SK-N-SH treated with all-trans-retinoic acid at 6 μM for 48 hours (cell line): ENCODE measurements around the gene DNMBP.

Source experiments
- ESRRG ChIP-seq: fragments of 250-450 bp; sonication (Bioruptor Pico); IDR thresholded peaks from 2 replicates; pipeline ENCODE4 v1.6.1; 2021; ENCODE audit warnings: mild to moderate bottlenecking
- ISL1 ChIP-seq: fragments of 250-450 bp; sonication (Bioruptor Pico); IDR thresholded peaks from 2 replicates; pipeline ENCODE4 v2.1.2; 2022; ENCODE audit warnings: mild to moderate bottlenecking, moderate library complexity
- PPARA ChIP-seq: fragments of 250-450 bp; sonication (Bioruptor Pico); IDR thresholded peaks from 2 replicates; pipeline ENCODE4 v1.5.0; 2020; ENCODE audit warnings: mild to moderate bottlenecking, borderline replicate concordance
- RARB ChIP-seq: fragments of 250-450 bp; sonication (Bioruptor Pico); IDR thresholded peaks from 2 replicates; pipeline ENCODE4 v1.8.0; 2021; ENCODE audit warnings: mild to moderate bottlenecking, moderate library complexity
- TCF4 ChIP-seq: fragments of 250-450 bp; sonication (Bioruptor Pico); IDR thresholded peaks from 2 replicates; pipeline ENCODE4 v1.8.0; 2021; ENCODE audit warnings: mild to moderate bottlenecking, moderate library complexity, borderline replicate concordance
- ZFP3 ChIP-seq: fragments of 250-450 bp; sonication (Bioruptor Pico); IDR thresholded peaks from 2 replicates; pipeline ENCODE4 v1.5.0; 2020; ENCODE audit warnings: mild to moderate bottlenecking, moderate library complexity
- ZNF8 ChIP-seq: fragments of 450-650 bp; formaldehyde crosslinking; IDR thresholded peaks from 2 replicates; pipeline ENCODE4 v1.5.0; 2020; ENCODE audit warnings: mild to moderate bottlenecking, moderate library complexity
- TF ChIP-seq, protein P1 (sequence below): fragments of 250-450 bp; sonication (Bioruptor Pico); IDR thresholded peaks from 2 replicates; pipeline ENCODE4 v1.5.1; 2021; ENCODE audit warnings: mild to moderate bottlenecking, moderate library complexity

- TF ChIP-seq, protein P1, sequence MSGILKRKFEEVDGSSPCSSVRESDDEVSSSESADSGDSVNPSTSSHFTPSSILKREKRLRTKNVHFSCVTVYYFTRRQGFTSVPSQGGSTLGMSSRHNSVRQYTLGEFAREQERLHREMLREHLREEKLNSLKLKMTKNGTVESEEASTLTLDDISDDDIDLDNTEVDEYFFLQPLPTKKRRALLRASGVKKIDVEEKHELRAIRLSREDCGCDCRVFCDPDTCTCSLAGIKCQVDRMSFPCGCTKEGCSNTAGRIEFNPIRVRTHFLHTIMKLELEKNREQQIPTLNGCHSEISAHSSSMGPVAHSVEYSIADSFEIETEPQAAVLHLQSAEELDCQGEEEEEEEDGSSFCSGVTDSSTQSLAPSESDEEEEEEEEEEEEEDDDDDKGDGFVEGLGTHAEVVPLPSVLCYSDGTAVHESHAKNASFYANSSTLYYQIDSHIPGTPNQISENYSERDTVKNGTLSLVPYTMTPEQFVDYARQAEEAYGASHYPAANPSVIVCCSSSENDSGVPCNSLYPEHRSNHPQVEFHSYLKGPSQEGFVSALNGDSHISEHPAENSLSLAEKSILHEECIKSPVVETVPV, result no peak
- TF ChIP-seq ZNF8 (no peak), ESRRG (CRISPR knock-in tag) (no peak), ZFP3 (no peak), ISL1 (CRISPR knock-in tag) (no peak), RARB (CRISPR knock-in tag) (no peak), TCF4 (CRISPR knock-in tag) (no peak), PPARA (CRISPR knock-in tag) (no peak)
Measured at GRCh38 chr10:99855479-99856071, 154.2 kb downstream of the DNMBP start.
